ENCODE data around the gene TCL1A.
"Not testable (repeated sequence)": the region's sequence is repeated elsewhere in the genome, so short reads cannot be mapped to it uniquely, and the experiment has no call there.

The TCL1A gene

GRCh38 chr14:95667249-95667693 is 46.7 kb downstream of the TCL1A start:
- no peak overlapping the region for H3K4me3 ChIP-seq (replicated peaks; ENCODE audit: low read depth, low read length)
- TF ChIP-seq CTCF (IDR thresholded peaks at IDR 0.05; ENCODE audit: low read depth, low read length, missing control alignments), result no peak
- DNase-seq (ENCODE audit: extremely low read depth, low read depth), result no peak

GRCh38 chr14:95666450-95666849 is 47.5 kb downstream of the TCL1A start:
- no peak for TF ChIP-seq CTCF (IDR thresholded peaks at IDR 0.05; ENCODE audit: low read depth, low read length, missing control alignments)
- no peak overlapping the region for H3K4me3 ChIP-seq (replicated peaks; ENCODE audit: low read depth, low read length)
- DNase-seq (ENCODE audit: extremely low read depth, low read depth), result no peak

- peak; percentile 15 for TF ChIP-seq CTCF (IDR thresholded peaks at IDR 0.05; ENCODE audit: low read depth, low read length, missing control alignments)
- peak; percentile 2 for DNase-seq (ENCODE audit: extremely low read depth, low read depth)
- H3K4me3 ChIP-seq (replicated peaks; ENCODE audit: low read depth, low read length), result not testable (repeated sequence)
These were observed 48.4 kb downstream of the TCL1A start for GRCh38 chr14:95665530-95665929.

- H3K4me3 ChIP-seq (replicated peaks; ENCODE audit: low read depth, low read length), result no peak overlapping the region
- DNase-seq (ENCODE audit: extremely low read depth, low read depth), result no peak
- TF ChIP-seq CTCF (IDR thresholded peaks at IDR 0.05; ENCODE audit: low read depth, low read length, missing control alignments), result no peak
These were observed 49.4 kb downstream of the TCL1A start for GRCh38 chr14:95664546-95664945.

GRCh38 chr14:95664066-95664465 is 49.9 kb downstream of the TCL1A start:
- no peak for TF ChIP-seq CTCF (IDR thresholded peaks at IDR 0.05; ENCODE audit: low read depth, low read length, missing control alignments)
- no peak for DNase-seq (ENCODE audit: extremely low read depth, low read depth)
- H3K4me3 ChIP-seq (replicated peaks; ENCODE audit: low read depth, low read length), result no peak overlapping the region

GRCh38 chr14:95663226-95663797 is 50.6 kb downstream of the TCL1A start:
- H3K4me3 ChIP-seq (replicated peaks; ENCODE audit: low read depth, low read length), result no peak overlapping the region
- DNase-seq (ENCODE audit: extremely low read depth, low read depth), result no peak
- TF ChIP-seq CTCF (IDR thresholded peaks at IDR 0.05; ENCODE audit: low read depth, low read length, missing control alignments), result no peak
